Measurements from ENCODE around the gene FGD6. TPM values are rescaled to one million over a fixed set of nuclear protein-coding genes. Genes with fewer than 3 reads are reported as not detected.

FGD6 gene
- total RNA-seq, 1 experiment from 2014 or later, result 23.5 TPM

DNA sequence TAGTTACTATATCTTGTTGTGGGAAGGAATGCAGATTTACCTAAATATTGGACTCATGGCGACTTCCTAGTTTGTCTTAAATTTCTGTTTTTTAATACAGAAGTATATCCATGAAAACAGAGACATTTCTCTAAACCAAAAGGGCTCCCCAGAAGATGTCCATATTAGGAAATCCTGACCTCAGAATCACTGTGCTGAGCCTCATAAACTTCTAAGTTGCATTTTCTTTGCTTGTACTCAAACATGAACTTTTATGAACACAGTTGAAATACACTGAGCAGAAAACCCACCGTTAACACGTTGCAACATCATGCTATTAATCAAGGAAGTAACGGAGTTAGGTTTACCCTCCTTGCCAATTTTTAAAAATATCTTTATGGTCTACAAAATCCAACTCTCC lies 100.9 kb downstream of the FGD6 start:
- intact Hi-C loops (cut with micrococcal nuclease; ENCODE audit: unreplicated experiment), result no loop called here
- Histone ChIP-seq H3K4me3 (ENCODE audit: low read depth, low read length) (no peak overlapping the region), H3K27me3 (replicated peaks; ENCODE audit: control insufficient read depth, insufficient read depth, low read length) (no peaks in the 10 kb centered on the region), H3K4me1 (0 out of 2 replicates have a peak, but pooled peaks cover 4% of the 10 kb centered on the region), H3K9me3 (no peaks in the 10 kb centered on the region), H3K36me3 (ENCODE audit: control insufficient read depth, insufficient read depth, low read length) (no peaks in the 10 kb centered on the region)
- ChIA-PET CTCF (interaction anchor here (0.6 to 1.7 kb wide), 3 partner anchors 11 to 418 kb away, joined by 3 to 18 read pairs (median 4); no protein-coding TSS in a partner anchor), POLR2A (no interaction called here)
- TF ChIP-seq, protein P1, sequence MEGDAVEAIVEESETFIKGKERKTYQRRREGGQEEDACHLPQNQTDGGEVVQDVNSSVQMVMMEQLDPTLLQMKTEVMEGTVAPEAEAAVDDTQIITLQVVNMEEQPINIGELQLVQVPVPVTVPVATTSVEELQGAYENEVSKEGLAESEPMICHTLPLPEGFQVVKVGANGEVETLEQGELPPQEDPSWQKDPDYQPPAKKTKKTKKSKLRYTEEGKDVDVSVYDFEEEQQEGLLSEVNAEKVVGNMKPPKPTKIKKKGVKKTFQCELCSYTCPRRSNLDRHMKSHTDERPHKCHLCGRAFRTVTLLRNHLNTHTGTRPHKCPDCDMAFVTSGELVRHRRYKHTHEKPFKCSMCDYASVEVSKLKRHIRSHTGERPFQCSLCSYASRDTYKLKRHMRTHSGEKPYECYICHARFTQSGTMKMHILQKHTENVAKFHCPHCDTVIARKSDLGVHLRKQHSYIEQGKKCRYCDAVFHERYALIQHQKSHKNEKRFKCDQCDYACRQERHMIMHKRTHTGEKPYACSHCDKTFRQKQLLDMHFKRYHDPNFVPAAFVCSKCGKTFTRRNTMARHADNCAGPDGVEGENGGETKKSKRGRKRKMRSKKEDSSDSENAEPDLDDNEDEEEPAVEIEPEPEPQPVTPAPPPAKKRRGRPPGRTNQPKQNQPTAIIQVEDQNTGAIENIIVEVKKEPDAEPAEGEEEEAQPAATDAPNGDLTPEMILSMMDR (IDR thresholded peaks at IDR 0.05; ENCODE audit: insufficient read depth in 1 of 2, low read depth in 1 of 2, low read length in 1 of 2, severe bottlenecking in 1 of 2, unreplicated experiment in 1 of 2), result no peak
- Mint-ChIP-seq H3K4me1 (ENCODE audit: low read depth, unreplicated experiment) (no peaks in the 10 kb centered on the region), H3K27ac (ENCODE audit: unreplicated experiment) (no peak overlapping the region), H3K36me3 (ENCODE audit: insufficient read depth, unreplicated experiment) (peaks cover 30% of the 10 kb centered on the region), H3K4me3 (ENCODE audit: unreplicated experiment) (no peak overlapping the region), H3K9me3 (ENCODE audit: unreplicated experiment) (no peaks in the 10 kb centered on the region), H3K27me3 (ENCODE audit: insufficient read depth, unreplicated experiment) (no peaks in the 10 kb centered on the region)
- no TSS peak for BruUV-seq (replicated peaks)
- DNase-seq, result no peak

DNA sequence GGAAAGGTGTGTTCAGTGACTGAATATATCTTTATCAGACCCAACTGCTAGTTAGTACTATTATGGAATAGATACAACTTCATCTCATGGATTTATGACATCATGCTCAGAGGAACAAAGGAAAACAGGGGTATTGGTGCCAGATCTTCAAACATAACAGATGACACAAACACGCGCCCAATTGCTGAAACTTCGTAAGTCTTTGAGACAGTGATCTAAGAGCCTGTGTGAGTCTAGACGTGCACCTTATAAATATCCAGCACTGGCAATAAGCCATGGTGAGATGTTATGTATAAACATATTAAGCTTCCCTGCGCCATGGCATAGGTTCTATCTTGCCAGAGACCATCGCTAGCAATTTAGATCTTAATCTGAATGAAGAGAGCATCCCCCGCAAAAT lies 101.6 kb downstream of the FGD6 start:
- POLR2A ChIA-PET, result no interaction called here
- Mint-ChIP-seq H3K9me3 (ENCODE audit: unreplicated experiment) (no peaks in the 10 kb centered on the region), H3K27me3 (ENCODE audit: insufficient read depth, unreplicated experiment) (no peaks in the 10 kb centered on the region), H3K4me3 (ENCODE audit: unreplicated experiment) (no peak overlapping the region), H3K36me3 (ENCODE audit: insufficient read depth, unreplicated experiment) (peaks cover 37% of the 10 kb centered on the region), H3K4me1 (ENCODE audit: low read depth, unreplicated experiment) (no peaks in the 10 kb centered on the region), H3K27ac (ENCODE audit: unreplicated experiment) (no peak overlapping the region)
- CTCF ChIA-PET, result no interaction called here
- Histone ChIP-seq H3K4me1 (0 out of 2 replicates have a peak, but pooled peaks cover 4% of the 10 kb centered on the region), H3K36me3 (ENCODE audit: control insufficient read depth, insufficient read depth, low read length) (no peaks in the 10 kb centered on the region; the same call in 1 of the 2 replicates), H3K27me3 (replicated peaks; ENCODE audit: control insufficient read depth, insufficient read depth, low read length) (no peaks in the 10 kb centered on the region), H3K4me3 (ENCODE audit: low read depth, low read length) (no peak overlapping the region), H3K9me3 (no peaks in the 10 kb centered on the region)
- BruUV-seq (replicated peaks), result no TSS peak
- intact Hi-C loops (cut with micrococcal nuclease; ENCODE audit: unreplicated experiment), result no loop called here
- no peak for DNase-seq
- TF ChIP-seq, protein P1 (IDR thresholded peaks at IDR 0.05; ENCODE audit: insufficient read depth in 1 of 2, low read depth in 1 of 2, low read length in 1 of 2, severe bottlenecking in 1 of 2, unreplicated experiment in 1 of 2), result no peak

DNA sequence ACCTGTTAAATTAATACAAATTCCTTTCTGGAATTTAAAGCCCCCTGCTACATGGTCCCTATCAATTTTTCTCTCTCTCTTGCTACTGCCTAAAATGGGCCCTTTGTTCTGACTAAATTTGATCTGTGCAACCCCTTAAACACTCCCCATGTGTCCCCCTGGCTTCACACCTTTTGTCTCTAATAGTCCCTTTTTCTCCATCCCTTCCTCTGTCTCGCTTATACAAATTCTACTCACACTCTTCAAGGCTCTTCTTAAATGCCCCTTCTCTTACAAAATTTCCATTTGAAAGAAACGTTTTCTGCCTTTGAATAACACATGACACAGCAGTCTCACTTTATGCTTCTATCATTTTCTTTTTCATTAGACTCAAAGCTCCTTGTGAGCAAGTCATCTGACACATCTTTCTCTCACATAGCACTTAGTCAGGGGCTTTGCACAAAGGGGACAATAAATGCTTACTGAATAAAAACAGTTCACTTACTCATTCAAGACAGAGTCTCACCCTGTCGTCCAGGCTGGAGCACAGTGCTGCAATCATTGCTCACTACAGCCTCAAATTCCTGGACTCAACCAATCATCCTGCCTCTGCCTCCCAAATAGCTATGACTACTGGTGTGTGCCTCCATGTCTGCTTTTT lies 102.4 kb downstream of the FGD6 start:
- BruUV-seq (replicated peaks), result no TSS peak
- DNase-seq, result no peak
- no peak overlapping the region for H3K4me3 Mint-ChIP-seq (ENCODE audit: unreplicated experiment)
- CTCF ChIA-PET, result no interaction called here
- POLR2A ChIA-PET, result no interaction called here
- Histone ChIP-seq H3K36me3 (ENCODE audit: control insufficient read depth, insufficient read depth, low read length) (no peaks in the 10 kb centered on the region; the same call in 1 of the 2 replicates), H3K4me3 (ENCODE audit: low read depth, low read length) (no peak overlapping the region), H3K9me3 (no peaks in the 10 kb centered on the region), H3K27me3 (replicated peaks; ENCODE audit: control insufficient read depth, insufficient read depth, low read length) (no peaks in the 10 kb centered on the region), H3K4me1 (0 out of 2 replicates have a peak, but pooled peaks cover 4% of the 10 kb centered on the region)
- H3K36me3 Mint-ChIP-seq (ENCODE audit: insufficient read depth, unreplicated experiment), result peaks cover 44% of the 10 kb centered on the region
- intact Hi-C loops (cut with micrococcal nuclease; ENCODE audit: unreplicated experiment), result no loop called here
- TF ChIP-seq, protein P1 (IDR thresholded peaks at IDR 0.05; ENCODE audit: insufficient read depth in 1 of 2, low read depth in 1 of 2, low read length in 1 of 2, severe bottlenecking in 1 of 2, unreplicated experiment in 1 of 2), result no peak
- no peak overlapping the region for H3K27ac Mint-ChIP-seq (ENCODE audit: unreplicated experiment)
- H3K4me1 Mint-ChIP-seq (ENCODE audit: low read depth, unreplicated experiment), result no peaks in the 10 kb centered on the region
- no peaks in the 10 kb centered on the region for H3K9me3 Mint-ChIP-seq (ENCODE audit: unreplicated experiment)
- H3K27me3 Mint-ChIP-seq (ENCODE audit: insufficient read depth, unreplicated experiment), result no peaks in the 10 kb centered on the region
